Memory B cell (primary cell): ENCODE data around the gene RPL36A.

Source experiments
- ATAC-seq: fragments of 150-1000 bp; cut with Tn5 transposase; 2 replicates; pipeline ENCODE4 v1.10.0; 2021; ENCODE audit warnings: low read depth, mild to moderate bottlenecking, moderate library complexity
- DNase-seq, 2 donors: peaks; one replicate each; pipeline ENCODE4 v3.0.0; 2022; ENCODE audit warnings: low spot score in 2 of 2
- H3K27ac Mint-ChIP-seq: one replicate; pipeline ENCODE4 v1.8.0; 2022; ENCODE audit warnings: mild to moderate bottlenecking, moderate library complexity, mixed read lengths
- H3K27me3 Mint-ChIP-seq: one replicate; pipeline ENCODE4 v1.8.0; 2022; ENCODE audit warnings: mixed read lengths
- H3K36me3 Mint-ChIP-seq: one replicate; pipeline ENCODE4 v1.8.0; 2022; ENCODE audit warnings: mild to moderate bottlenecking, mixed read lengths
- H3K4me1 Mint-ChIP-seq: one replicate; pipeline ENCODE4 v1.8.0; 2022; ENCODE audit warnings: mixed read lengths
- H3K4me3 Mint-ChIP-seq: one replicate; pipeline ENCODE4 v1.8.0; 2022; ENCODE audit warnings: mild to moderate bottlenecking, moderate library complexity, mixed read lengths
- H3K9me3 Mint-ChIP-seq: one replicate; pipeline ENCODE4 v1.8.0; 2022; ENCODE audit warnings: mixed read lengths

The RPL36A gene

DNA sequence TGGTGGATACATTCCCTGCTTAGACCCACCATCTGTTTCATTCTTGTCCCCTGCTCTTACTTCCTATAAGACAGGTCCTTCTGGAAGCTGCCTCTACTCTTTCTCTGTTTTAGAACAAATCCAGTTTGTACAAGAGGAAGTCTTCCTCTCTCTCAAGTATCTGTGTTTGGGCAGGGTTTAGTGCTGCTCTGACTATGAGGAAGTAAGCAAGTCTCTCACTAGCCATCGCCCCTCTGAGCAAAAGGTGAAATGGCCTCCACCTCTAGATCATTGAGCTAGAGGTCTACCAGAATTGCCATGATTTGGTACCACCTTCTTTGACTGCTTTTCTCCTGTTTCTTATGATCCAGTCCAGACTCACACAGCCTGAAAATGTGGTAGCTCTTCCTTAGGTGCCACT lies 13.3 kb upstream of the RPL36A start:
- H3K27ac Mint-ChIP-seq: peak overlapping the region; percentile 94
- ATAC-seq (peak; percentile 97), DNase-seq (no peak)
- H3K27me3 Mint-ChIP-seq: no peaks in the 10 kb centered on the region
- peak overlapping the region; percentile 59 for H3K4me3 Mint-ChIP-seq
- H3K9me3 Mint-ChIP-seq: no peaks in the 10 kb centered on the region
- peaks cover 17% of the 10 kb centered on the region for H3K36me3 Mint-ChIP-seq
- H3K4me1 Mint-ChIP-seq: peaks cover 18% of the 10 kb centered on the region

- Mint-ChIP-seq H3K27me3 (no peaks in the 10 kb centered on the region), H3K9me3 (no peaks in the 10 kb centered on the region), H3K4me1 (peaks cover 21% of the 10 kb centered on the region), H3K36me3 (peaks cover 5% of the 10 kb centered on the region), H3K4me3 (peak overlapping the region; percentile 98), H3K27ac (peak overlapping the region; percentile 93)
- DNase-seq: peak in 1 of 2 donors; percentile 7
- ATAC-seq: peak; percentile 59
Measured at GRCh38 chrX:101383679-101384205, 7.1 kb upstream of the RPL36A start.

GRCh38 chrX:101385026-101385684 lies 5.7 kb upstream of the RPL36A start:
- ATAC-seq (peak; percentile 3), DNase-seq (no peak)
- Mint-ChIP-seq H3K27ac (peak overlapping the region; percentile 93), H3K27me3 (no peaks in the 10 kb centered on the region), H3K9me3 (no peaks in the 10 kb centered on the region), H3K4me3 (peak overlapping the region; percentile 98), H3K4me1 (peaks cover 16% of the 10 kb centered on the region), H3K36me3 (no peaks in the 10 kb centered on the region)

- ATAC-seq: peak; percentile 67
- no peaks in the 10 kb centered on the region for H3K36me3 Mint-ChIP-seq
- H3K27ac Mint-ChIP-seq: peak within 1 kb of the TSS; percentile 93
- peaks cover 16% of the 10 kb centered on the region for H3K4me1 Mint-ChIP-seq
- DNase-seq: peak; percentile 19 to 20
- no peaks in the 10 kb centered on the region for H3K9me3 Mint-ChIP-seq
- H3K27me3 Mint-ChIP-seq: no peaks in the 10 kb centered on the region
- peak within 1 kb of the TSS; percentile 98 for H3K4me3 Mint-ChIP-seq
Measured at GRCh38 chrX:101385795-101386541, 4.8 kb upstream of the RPL36A start, which contains the start of gene BTK. Gene BTK, minus strand, starts transcription at chrX:101386191. Its CDS starts 10,907 bp downstream, at chrX:101375284.

DNA sequence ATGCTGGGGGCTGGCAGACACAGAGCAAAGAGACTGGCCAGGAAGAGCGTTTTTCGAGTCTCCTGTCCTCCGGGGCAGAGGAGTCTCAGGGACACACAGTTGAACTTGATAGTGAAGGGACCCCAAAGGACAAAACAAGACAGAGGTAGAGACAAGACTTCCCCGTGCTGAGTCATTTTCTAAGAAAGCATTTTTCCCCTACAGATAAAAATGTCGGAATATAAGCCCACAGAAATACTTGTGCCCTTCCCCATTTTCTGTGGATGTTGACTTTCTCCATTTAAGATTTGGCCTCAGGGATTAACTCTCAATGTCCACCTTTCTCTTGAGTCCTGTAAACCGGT lies 4.3 kb upstream of the RPL36A start:
- no peak for DNase-seq
- H3K27ac Mint-ChIP-seq: peak overlapping the region; percentile 93

GRCh38 chrX:101388604-101389003 lies 2.2 kb upstream of the RPL36A start:
- no peak for DNase-seq
- Mint-ChIP-seq H3K4me3 (no peak overlapping the region), H3K4me1 (peaks cover 22% of the 10 kb centered on the region), H3K9me3 (no peaks in the 10 kb centered on the region), H3K27ac (no peak overlapping the region), H3K36me3 (peaks cover 6% of the 10 kb centered on the region), H3K27me3 (no peaks in the 10 kb centered on the region)
- no peak for ATAC-seq

More for the DNA sequence above, 4.3 kb upstream of the RPL36A start:
- Mint-ChIP-seq H3K27me3 (no peaks in the 10 kb centered on the region), H3K4me1 (peaks cover 18% of the 10 kb centered on the region), H3K4me3 (peak overlapping the region; percentile 98), H3K9me3 (no peaks in the 10 kb centered on the region), H3K36me3 (no peaks in the 10 kb centered on the region)
- no peak for ATAC-seq

DNA sequence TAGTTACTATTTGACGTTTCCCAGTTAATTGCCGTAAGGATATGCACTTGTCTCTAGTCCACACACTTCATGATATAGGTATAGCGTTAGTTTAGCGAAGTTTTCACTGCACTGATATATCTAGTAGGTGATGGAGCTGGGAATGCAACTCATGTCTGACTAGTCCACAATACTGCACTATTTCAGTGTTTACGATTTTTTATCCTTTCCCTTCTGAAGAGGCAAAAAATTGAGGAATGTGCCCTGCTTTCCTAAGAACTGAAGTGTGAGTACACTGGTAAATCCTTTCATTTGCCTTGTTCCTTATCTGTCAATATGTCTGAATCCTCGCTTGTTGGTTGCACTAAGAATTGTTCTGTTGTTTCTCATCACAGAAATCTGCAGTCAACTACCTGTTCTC lies 1.0 kb downstream of the RPL36A start:
- Mint-ChIP-seq H3K36me3 (peaks cover 9% of the 10 kb centered on the region), H3K4me1 (peaks cover 11% of the 10 kb centered on the region), H3K4me3 (peak overlapping the region; percentile 90), H3K27me3 (no peaks in the 10 kb centered on the region), H3K27ac (peak overlapping the region; percentile 92), H3K9me3 (no peaks in the 10 kb centered on the region)
- DNase-seq: no peak
- no peak for ATAC-seq

- Mint-ChIP-seq H3K36me3 (peaks cover 9% of the 10 kb centered on the region), H3K4me1 (peaks cover 11% of the 10 kb centered on the region), H3K27me3 (no peaks in the 10 kb centered on the region), H3K9me3 (no peaks in the 10 kb centered on the region), H3K4me3 (no peak overlapping the region), H3K27ac (peak overlapping the region; percentile 92)
- DNase-seq (no peak), ATAC-seq (no peak)
Measured at GRCh38 chrX:101393530-101394305, 2.9 kb downstream of the RPL36A start.

- peak overlapping the region; percentile 92 for H3K27ac Mint-ChIP-seq
- peaks cover 9% of the 10 kb centered on the region for H3K36me3 Mint-ChIP-seq
- no peak for DNase-seq
- H3K4me1 Mint-ChIP-seq: peaks cover 11% of the 10 kb centered on the region
- no peaks in the 10 kb centered on the region for H3K9me3 Mint-ChIP-seq
- no peak overlapping the region for H3K4me3 Mint-ChIP-seq
- H3K27me3 Mint-ChIP-seq: no peaks in the 10 kb centered on the region
- ATAC-seq: no peak
Measured at GRCh38 chrX:101394372-101394771, 3.6 kb downstream of the RPL36A start.

DNA sequence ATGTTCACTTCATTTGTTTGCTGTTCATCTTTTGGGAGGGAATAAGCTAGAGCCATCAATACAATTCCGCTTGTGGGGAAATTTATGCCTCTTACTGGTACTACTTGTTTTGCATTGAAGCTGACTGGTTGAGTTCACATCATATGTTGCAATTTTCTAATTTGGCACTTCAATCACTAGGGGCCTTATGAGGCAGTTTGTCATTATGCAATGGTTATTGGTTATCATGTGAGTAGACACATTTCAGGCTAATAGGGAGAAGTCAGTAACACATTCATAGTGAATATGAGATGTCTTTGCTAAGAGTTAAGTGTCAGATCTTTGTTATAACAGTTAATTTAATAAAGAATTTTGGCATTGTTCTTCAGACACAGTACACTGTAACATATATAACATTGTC lies 5.0 kb downstream of the RPL36A start:
- DNase-seq: no peak
- Mint-ChIP-seq H3K4me3 (no peak overlapping the region), H3K9me3 (no peaks in the 10 kb centered on the region), H3K36me3 (peaks cover 12% of the 10 kb centered on the region), H3K27me3 (no peaks in the 10 kb centered on the region), H3K4me1 (peaks cover 14% of the 10 kb centered on the region), H3K27ac (peak overlapping the region; percentile 35)
- ATAC-seq: no peak

- H3K27me3 Mint-ChIP-seq: no peaks in the 10 kb centered on the region
- ATAC-seq (no peak), DNase-seq (no peak)
- no peak overlapping the region for H3K27ac Mint-ChIP-seq
- H3K4me3 Mint-ChIP-seq: no peak overlapping the region
- peaks cover 13% of the 10 kb centered on the region for H3K36me3 Mint-ChIP-seq
- peaks cover 5% of the 10 kb centered on the region for H3K4me1 Mint-ChIP-seq
- no peaks in the 10 kb centered on the region for H3K9me3 Mint-ChIP-seq
Measured at GRCh38 chrX:101397779-101398178, 7.0 kb downstream of the RPL36A start.

GRCh38 chrX:101398694-101399093 lies 7.9 kb downstream of the RPL36A start:
- ATAC-seq (no peak), DNase-seq (no peak)
- Mint-ChIP-seq H3K9me3 (no peaks in the 10 kb centered on the region), H3K27ac (no peak overlapping the region), H3K4me3 (no peak overlapping the region), H3K4me1 (peaks cover 2% of the 10 kb centered on the region), H3K36me3 (peaks cover 10% of the 10 kb centered on the region), H3K27me3 (no peaks in the 10 kb centered on the region)

GRCh38 chrX:101399825-101400224 lies 9.0 kb downstream of the RPL36A start:
- Mint-ChIP-seq H3K27me3 (no peaks in the 10 kb centered on the region), H3K36me3 (peaks cover 12% of the 10 kb centered on the region), H3K4me3 (no peak overlapping the region), H3K4me1 (peaks cover 2% of the 10 kb centered on the region), H3K27ac (no peak overlapping the region), H3K9me3 (no peaks in the 10 kb centered on the region)
- DNase-seq (no peak), ATAC-seq (no peak)
